22Rv1 (cell line): ENCODE results near the gene XPC.

Experiments used
- H3K27ac ChIP-seq: fragments of 450-650 bp; 2 replicates; pipeline ENCODE4 v1.5.1; 2017
- CTCF ChIP-seq: fragments of 450-650 bp; IDR thresholded peaks from 2 replicates; pipeline ENCODE4 v1.5.1; 2017; ENCODE audit warnings: mild to moderate bottlenecking
- ZFX ChIP-seq: fragments of 450-650 bp; IDR thresholded peaks from 2 replicates; pipeline ENCODE4 v1.6.1; 2017; ENCODE audit warnings: antibody characterized with exemption, borderline replicate concordance

The XPC gene

DNA sequence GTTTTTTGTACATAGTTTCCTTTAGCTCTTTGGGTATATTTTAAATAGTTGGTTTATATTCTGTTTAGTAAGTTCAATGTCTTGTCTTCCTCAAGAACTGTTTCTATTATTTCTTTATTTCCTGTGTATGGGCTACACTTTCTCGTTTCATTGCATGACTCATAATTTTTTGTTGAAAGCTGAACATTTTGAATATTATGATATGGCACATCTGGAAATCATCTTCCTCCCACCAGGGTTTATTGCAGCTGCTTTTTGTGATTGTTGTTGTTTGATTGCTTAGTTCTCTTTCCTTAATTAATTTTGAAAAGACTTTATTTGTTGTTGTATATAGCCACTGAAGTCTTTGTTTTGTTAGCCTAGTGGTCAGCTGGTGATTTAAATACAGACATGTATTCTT, 44.1 kb upstream of the XPC start:
- no peak for TF ChIP-seq CTCF
- TF ChIP-seq ZFX = no peak
- H3K27ac ChIP-seq = no peak overlapping the region

DNA sequence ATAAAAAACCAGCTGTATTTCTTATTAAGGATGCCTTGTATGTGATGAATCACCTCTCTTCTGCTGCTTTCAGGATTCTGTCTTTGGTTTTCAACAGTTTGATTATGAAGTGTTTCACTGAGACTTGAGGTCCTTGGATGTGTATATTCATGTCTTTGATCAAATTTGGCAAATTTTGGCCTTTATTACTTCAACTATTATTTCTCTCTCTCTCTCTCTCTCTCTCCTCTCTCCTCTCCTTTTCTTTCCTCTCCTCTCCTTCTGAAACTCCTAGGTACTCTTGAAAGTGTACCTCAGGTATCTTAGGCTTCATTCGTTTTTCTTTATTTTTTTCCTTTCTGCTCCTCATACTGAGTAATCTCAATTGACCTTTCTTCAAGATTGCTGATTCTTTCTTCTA, 43.5 kb upstream of the XPC start:
- TF ChIP-seq CTCF (no peak), ZFX (no peak)
- no peak overlapping the region for H3K27ac ChIP-seq

DNA sequence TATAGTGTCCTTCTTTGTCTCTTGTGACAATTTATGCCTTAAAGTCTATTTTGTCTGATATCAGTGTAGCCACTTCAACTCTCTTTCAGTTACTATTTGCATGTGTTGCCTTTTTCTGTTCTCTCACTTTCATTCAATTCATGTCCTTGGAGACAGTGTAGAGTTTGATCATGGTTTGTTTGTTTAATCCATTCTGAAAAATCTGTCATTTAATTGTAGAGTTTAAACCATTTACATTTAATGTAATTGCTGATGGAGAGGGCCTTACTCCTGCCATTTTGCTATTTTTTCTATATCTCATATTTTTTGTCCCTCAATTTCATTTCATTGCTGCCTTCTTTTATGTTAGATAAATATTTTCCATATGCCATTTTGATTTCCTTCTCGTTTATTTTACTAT, 42.5 kb upstream of the XPC start:
- H3K27ac ChIP-seq = no peak overlapping the region
- TF ChIP-seq ZFX = no peak
- TF ChIP-seq CTCF = no peak

DNA sequence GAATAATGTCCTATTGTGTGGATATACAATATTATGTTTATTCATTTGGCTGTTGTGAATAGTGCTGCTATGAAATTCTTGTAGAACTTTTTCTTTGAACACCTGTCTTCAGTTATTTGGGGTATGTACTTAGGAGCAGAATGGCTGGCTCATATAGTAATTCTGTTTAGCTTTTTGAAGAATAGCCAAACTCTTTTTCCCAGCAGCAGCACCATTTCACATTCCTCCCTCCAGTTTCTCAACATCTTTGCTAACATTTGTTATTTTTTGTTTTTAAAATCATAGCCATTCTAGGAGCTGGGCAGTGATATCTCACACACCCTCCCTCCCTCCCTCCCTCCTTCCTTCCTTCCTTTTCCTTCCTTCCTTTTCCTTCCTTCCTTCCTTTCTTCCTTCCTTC, 40.0 kb upstream of the XPC start:
- TF ChIP-seq ZFX (no peak), CTCF (no peak)
- H3K27ac ChIP-seq = no peak overlapping the region

- H3K27ac ChIP-seq = no peak overlapping the region
- TF ChIP-seq ZFX (no peak), CTCF (peak; percentile 26; the same call in 1 of the 2 replicates)
Observed at GRCh38 chr3:14216257-14217048, 38.1 kb upstream of the XPC start.

GRCh38 chr3:14214764-14215163, 36.4 kb upstream of the XPC start:
- TF ChIP-seq CTCF = no peak
- TF ChIP-seq ZFX = no peak
- no peak overlapping the region for H3K27ac ChIP-seq

GRCh38 chr3:14213066-14213774, 34.8 kb upstream of the XPC start:
- TF ChIP-seq ZFX (no peak), CTCF (no peak)
- H3K27ac ChIP-seq = no peak overlapping the region
